COLO668 (cell line): ENCODE results near the gene C10orf90.

ENCODE experiments used
- DNase-seq: peaks from one replicate; lab custom pipeline; 2025; ENCODE audit not compliant: unreplicated experiment; lab: John Stamatoyannopoulos, UW

The C10orf90 gene

DNA sequence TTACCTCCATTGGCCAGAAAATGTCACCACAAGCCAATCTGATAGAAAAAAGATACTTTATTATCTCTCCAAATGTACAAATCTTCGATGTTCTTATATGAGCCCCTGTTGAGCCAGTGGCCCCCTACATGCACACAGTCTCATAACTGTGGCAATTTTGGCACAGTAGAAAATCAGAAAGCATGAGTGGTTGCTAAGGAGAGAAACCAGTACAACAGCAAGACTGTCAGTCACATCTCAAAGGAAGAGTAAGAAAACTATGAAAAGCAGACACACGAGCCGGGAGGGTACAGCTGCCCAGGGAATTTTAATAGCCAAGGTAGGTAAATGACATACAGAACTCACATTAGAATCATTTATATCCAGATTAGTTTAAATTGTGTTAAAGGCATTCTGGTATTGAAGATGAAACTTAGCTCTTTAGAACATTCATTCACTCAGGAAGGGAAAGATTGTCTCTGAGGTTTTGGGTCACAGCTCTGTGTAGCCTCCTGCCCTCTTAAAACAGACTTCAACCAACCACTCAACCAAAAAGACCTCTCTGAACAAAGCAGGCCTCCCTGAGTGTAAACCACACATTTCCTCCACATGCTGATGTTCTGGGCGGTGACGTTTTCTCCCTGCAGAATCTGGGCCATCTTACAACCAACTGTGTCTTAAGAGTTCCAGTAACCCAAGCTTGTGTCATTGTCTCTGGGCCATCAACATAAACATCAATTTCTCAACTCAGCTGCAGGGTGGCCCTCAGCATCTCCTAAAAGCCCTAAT, 201.4 kb downstream of the C10orf90 start:
- DNase-seq: no peak

DNA sequence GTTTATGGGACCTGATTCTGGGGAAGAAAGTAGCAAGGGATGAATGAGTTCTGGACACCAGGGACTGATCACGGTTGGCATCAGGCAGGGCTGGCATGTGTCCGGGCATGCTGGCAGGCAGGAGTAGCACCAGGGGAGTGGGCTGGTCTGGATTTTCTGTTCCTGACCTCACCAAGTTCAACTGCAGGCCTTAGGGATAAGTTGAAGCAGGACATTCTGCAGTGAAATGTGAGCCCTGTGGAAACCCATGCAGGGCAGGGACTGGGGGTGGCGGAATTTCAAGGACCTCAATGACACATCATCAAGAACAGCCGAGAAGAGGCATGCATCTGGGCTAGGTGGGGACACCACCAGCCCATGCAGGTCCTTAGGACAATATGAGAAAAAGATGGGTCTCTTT, 202.0 kb downstream of the C10orf90 start:
- no peak for DNase-seq

GRCh38 chr10:126465771-126466170, 204.7 kb downstream of the C10orf90 start:
- no peak for DNase-seq

DNA sequence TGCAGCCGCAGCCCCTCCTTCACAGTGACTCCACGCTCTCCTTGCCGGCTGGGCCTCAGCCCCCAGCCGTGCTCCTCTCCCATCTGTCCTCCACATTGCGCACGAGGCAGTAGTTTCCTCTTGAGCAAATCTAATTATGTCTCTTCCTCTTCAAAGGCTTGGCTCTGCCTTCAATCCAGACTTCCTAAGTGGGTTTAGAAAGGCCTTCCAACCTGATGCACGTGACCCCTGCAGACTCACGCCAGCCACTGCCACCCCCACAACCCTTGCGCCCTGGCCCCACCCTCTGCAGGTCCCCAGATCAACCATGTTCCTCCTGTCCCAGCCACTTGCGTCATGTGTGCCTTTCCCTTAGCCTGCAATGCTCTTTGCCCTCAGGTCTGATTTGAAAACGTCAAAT, 207.2 kb downstream of the C10orf90 start:
- no peak for DNase-seq

GRCh38 chr10:126461289-126461940, 209.1 kb downstream of the C10orf90 start:
- no peak for DNase-seq

GRCh38 chr10:126459878-126460481, 210.5 kb downstream of the C10orf90 start:
- DNase-seq: peak; percentile 42

GRCh38 chr10:126459032-126459831, 211.3 kb downstream of the C10orf90 start:
- DNase-seq: no peak

GRCh38 chr10:126458466-126458865, 212.0 kb downstream of the C10orf90 start:
- DNase-seq: no peak

DNA sequence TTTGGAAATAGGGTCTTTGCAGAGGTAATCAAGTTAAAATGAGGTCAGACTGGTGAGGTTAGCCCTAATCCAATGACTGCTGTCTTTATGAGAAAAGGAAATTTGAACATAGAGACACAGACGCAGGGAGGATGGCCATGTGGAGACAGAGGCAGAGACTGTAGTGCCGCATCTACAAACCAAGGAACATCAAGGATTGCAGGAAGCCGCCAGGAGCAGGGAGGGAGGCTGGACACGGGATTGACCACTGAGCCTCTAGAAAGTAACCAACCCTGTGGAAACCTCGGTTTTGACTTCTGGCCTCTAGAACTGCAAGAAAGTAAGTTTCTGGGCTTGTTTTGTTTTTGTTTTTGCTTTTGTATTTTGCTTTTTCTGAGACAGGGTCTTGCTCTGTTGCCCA, 213.9 kb downstream of the C10orf90 start:
- DNase-seq: no peak

DNA sequence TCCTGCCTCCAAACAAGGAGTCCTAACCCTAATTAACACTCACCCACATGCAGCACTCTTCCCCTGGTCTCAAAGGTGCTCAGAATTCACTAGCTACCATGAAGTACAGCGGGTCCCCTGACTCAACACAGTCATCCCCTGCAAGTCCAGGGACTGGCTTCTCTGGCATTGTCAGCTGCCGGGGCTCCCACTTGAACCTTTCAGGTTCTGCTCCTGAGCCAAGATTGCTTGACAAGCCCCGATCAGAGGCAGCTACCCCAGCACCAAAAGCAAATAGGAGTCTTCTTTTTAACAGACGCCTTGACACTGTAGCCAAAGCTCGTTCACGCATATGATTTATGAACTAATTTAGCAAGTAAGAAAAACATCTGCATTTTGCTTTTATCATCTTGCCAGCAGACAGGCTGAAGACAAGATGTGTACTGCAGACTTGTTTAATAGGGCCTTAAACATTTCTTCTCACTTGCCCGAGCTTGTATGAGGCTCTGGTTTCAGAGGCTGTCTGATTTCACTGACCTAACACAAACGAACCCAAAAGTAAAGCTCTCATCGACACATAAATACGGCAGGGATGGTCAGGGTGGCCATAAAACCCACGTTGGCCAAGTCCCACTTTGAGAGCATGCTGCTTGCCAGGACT, 214.6 kb downstream of the C10orf90 start:
- no peak for DNase-seq

- DNase-seq: no peak
Measured at GRCh38 chr10:126455036-126455765, 215.3 kb downstream of the C10orf90 start.

DNA sequence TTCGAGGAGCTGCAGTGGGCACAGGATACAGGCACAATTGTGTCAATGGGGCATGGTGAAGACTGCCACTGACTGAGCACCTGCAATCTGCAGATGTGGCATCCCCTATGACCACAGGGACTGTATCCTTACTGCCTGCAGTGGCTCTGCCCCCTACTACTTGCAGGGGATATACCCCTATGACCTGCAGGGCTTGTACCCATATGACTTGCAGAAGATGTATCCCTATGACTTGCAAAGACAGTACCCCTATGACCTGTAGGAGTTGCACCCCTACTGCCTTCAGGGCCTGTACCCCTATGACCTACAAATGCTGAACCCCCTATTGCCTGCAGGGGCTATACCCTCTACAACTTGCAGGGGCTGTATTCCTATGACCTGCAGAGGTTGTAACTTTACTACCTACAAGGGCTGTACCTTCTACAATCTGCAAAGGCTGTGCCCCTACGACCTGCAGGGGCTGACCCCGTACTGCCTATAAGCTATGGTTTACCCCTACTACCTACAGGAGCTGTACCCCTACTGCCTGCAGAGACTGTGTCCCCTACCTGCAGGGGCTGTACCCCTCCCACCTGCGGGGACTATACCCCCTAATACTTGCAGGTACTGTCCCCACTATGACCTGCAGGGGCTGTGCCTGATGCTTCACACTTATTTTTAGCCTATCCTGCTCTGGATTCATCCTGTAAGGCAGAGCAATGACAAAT, 216.3 kb downstream of the C10orf90 start:
- no peak for DNase-seq

DNA sequence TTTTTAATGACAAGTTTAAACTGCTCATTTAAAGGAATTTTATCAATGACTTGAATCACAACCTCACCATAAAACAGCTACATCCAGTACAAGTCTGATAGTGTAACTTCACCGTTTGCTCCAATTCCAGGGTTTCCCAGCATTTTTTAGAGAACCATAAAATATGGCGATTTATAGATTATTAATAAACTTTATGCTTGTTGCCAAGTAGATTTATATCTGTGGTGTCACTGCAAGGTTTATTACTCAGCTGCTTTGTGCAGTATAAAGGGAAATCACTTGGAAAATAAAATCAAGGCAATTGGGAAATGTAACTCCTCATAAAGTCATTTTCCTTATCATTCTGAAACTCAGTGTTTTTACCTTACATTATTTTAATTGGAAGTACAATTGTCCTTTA, 218.2 kb downstream of the C10orf90 start:
- no peak for DNase-seq

DNA sequence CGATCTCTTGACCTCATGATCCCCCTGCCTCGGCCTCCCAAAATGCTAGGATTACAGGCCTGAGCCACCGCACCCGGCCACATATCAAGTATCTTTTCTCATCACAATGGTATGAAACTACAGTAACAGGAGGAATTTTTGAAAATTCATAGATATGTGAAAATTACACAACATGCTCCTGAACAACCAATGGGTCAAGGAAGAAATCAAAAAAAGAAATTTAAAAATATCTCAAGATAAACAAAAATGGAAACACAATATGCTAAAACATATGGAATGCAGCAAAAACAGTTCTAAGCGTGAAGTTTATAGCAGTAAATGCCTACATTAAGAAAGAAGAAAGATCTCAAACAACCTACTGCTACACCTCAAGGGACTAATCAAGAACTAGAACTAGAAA, 222.4 kb downstream of the C10orf90 start:
- DNase-seq: no peak

DNA sequence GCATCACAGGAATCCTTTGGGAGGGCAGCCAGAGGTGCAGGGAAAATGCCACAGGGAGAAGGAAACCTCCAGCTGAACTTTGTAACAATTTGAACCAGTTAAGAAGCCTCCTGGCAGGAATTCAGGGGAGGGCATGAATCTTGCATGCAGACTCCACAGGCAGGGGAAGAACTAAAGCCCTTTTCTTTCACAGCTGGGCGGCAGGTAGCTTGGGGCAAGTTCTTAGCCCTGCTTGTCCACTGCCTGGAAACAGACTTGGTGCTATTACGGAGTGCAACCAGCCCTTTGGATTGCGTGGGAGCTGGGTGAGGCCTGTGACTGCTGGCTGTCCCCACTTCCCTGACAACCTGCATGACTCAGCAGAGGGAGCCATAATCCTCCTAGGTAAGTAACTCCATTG, 230.6 kb downstream of the C10orf90 start:
- no peak for DNase-seq

DNA sequence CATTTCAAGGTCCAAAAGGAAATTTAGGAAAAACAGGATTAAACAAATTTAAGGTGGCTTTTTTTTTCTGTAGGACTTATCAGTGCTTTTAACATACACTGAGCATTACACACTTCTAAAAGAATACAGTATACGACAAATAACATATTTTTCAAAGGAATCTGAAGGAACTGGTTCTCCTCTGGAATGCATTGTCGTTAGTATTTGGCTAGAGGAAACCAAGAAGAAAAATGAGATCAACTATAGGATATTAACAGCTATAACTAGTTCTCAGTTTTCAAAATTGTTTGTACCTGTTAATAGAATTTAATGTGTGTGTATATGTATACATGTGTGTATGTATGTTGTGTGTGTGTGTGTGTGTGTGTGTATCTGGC, 232.1 kb downstream of the C10orf90 start:
- DNase-seq: no peak

DNA sequence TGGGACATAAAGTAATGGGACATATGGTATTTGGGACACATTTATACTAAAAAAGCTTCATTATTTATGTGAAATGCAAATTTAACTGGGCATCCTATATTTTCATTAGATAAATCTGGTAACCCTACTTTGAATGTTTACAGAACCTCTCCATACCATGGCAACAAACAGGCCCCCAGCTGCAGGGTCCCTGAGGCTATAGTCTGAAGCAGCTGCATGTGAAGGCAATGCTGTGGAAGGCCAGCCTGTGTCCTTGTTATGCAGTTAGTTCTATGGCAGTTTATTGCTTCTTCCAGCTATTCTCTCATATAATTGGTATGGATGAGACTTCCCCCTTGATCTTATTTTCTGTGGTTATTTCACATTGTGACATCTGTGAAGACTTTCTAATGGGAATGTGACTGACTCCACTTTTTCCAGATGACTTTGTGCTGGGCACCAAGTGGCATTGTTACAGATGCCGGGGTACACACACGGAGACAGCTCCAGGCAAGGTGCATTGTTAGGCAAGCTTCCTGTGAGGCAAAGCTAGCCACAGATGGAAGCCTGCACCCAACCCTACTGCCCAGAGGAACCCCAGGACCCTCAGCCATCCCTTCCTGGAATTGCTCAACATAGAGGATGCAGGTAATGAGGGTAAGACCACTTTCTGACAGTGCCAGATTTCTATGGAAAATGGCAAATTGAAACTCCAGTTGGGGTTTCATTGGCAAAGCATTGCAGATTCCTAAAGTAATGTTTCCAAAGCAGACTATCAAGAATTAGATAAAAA, 232.7 kb downstream of the C10orf90 start:
- peak; percentile 52 for DNase-seq

DNA sequence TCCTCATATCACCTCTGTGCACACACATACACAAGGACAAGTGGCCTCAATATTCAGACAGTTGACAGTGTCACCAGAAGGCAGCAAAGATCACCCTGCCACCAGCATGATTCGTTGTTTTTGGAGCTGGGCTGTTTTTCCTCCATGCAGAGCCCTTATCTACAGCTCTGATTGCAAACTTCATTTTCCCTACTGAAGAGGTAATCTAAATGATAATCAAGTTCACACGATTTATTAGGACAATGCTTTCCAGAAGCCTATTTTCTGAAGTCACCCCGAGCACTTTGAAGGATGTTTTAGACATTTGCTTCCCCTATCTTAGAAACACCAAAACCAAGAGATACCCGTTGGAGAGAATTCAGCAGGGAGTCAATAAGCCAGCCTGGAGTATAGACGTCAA, 236.3 kb downstream of the C10orf90 start:
- DNase-seq: no peak

- no peak for DNase-seq
Measured at GRCh38 chr10:126433351-126433750, 237.1 kb downstream of the C10orf90 start.
